GM12892 (cell line): ENCODE measurements around the gene SCARB1.

Experiments used
- POLR2A ChIP-seq: IDR thresholded peaks from 2 replicates; pipeline ENCODE4 v1.6.1; 2011; ENCODE audit warnings: low read depth, low read length, control low read depth
- POLR2AphosphoS5 ChIP-seq: IDR thresholded peaks from 2 replicates; pipeline ENCODE4 v1.6.1; 2011; ENCODE audit warnings: low read depth, low read length, control low read depth
- TAF1 ChIP-seq: IDR thresholded peaks from 2 replicates; pipeline ENCODE4 v1.6.1; 2011; ENCODE audit warnings: low read depth, mild to moderate bottlenecking, control low read depth, low read length, borderline replicate concordance

DNA sequence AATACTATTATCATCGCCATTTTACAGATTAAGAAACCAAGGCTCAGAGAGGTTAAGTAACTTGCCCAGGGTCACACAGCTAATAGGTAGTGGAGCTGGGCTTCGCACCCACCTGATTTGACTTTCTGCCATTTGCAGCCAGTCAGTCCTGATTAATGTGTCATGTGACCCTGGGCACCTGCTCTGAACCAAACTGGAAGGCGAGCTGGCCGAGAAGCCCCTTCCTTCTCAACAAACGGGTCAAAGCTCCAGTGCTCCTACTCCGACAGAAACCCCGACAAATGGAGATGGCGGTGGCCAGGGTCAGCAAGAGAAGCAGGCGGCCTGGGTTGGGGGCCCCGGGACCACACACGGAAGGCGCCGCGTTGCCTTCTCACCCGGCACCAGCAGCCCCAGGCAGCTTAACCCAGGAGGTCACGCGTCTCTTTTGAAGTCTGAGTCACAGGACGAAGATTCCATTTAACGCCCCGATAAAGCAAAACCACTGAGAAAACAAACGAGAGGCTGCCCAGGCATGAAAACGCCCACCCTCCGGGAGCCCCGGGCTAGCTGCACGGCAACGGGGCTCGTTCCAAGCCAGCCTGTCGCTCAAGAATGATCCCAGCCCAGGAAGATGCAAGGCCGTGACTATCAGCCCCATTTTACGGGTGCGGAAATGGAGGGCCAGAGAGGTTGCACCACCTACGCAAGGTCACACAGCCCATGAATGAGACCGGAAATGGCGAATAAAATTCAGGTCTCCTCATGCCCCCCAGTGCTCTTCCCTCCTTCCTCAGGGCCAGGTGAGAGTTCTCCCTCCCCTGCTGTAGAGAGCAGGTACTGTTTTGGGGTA is 124.8 kb downstream of the SCARB1 start:
- TF ChIP-seq POLR2A = no peak
- TF ChIP-seq POLR2AphosphoS5 = no peak
- no peak for TF ChIP-seq TAF1
